Measurements from ENCODE around the gene DHRS7. TPM values are rescaled to one million over a fixed set of nuclear protein-coding genes. Genes with fewer than 3 reads are reported as not detected.

The DHRS7 gene
- total RNA-seq: 102 and 106 TPM in 2 replicates

GRCh38 chr14:60164712-60165546 lies at the start of gene DHRS7:
Gene DHRS7, minus strand, starts transcription at chr14:60165398. Its CDS starts 89 bp downstream, at chr14:60165309.

Other genes starting within 250 kb of the DHRS7 start
- gene LRRC9, start 245.3 kb downstream of the DHRS7 start, total RNA-seq: not detected in 2 replicates
- gene PCNX4, start 73.5 kb downstream of the DHRS7 start, total RNA-seq: 87.2 and 152 TPM in 2 replicates
- 18.9 and 40.0 TPM in 2 replicates for gene PPM1A, start 83.8 kb upstream of the DHRS7 start, total RNA-seq

All from smooth muscle cell of trachea (primary cell).